Rectal smooth muscle tissue (tissue), 1 donor: ENCODE results near the gene GAL3ST1.

Experiments
- H3K27ac ChIP-seq: one replicate; pipeline ENCODE4 v1.7.0; 2013; ENCODE audit warnings: low read depth, low read length, inconsistent platforms
- H3K27me3 ChIP-seq: one replicate; pipeline ENCODE4 v1.7.0; 2013; ENCODE audit warnings: low read length; ENCODE audit not compliant: control insufficient read depth, insufficient read depth
- H3K36me3 ChIP-seq: one replicate; pipeline ENCODE4 v1.7.0; 2013; ENCODE audit warnings: low read length; ENCODE audit not compliant: control insufficient read depth, insufficient read depth
- H3K4me1 ChIP-seq: one replicate; pipeline ENCODE4 v1.7.0; 2013; ENCODE audit warnings: low read length; ENCODE audit not compliant: control insufficient read depth, insufficient read depth
- H3K4me3 ChIP-seq: one replicate; pipeline ENCODE4 v1.7.0; 2013; ENCODE audit warnings: low read length
- H3K9ac ChIP-seq: one replicate; pipeline ENCODE4 v1.7.0; 2013; ENCODE audit warnings: low read length

GAL3ST1 gene

GRCh38 chr22:30511911-30512310 is 62.6 kb downstream of the GAL3ST1 start:
- Histone ChIP-seq H3K4me1 (no peaks in the 10 kb centered on the region), H3K27me3 (no peaks in the 10 kb centered on the region), H3K27ac (no peak overlapping the region)

GRCh38 chr22:30511109-30511508 is 63.4 kb downstream of the GAL3ST1 start:
- Histone ChIP-seq H3K27ac (no peak overlapping the region), H3K9ac (no peak overlapping the region), H3K4me1 (no peaks in the 10 kb centered on the region), H3K36me3 (no peaks in the 10 kb centered on the region), H3K4me3 (no peak overlapping the region), H3K27me3 (no peaks in the 10 kb centered on the region)

More at GRCh38 chr22:30511911-30512310, 62.6 kb downstream of the GAL3ST1 start:
- H3K4me3 ChIP-seq: no peak overlapping the region
- H3K36me3 ChIP-seq: no peaks in the 10 kb centered on the region
- no peak overlapping the region for H3K9ac ChIP-seq

DNA sequence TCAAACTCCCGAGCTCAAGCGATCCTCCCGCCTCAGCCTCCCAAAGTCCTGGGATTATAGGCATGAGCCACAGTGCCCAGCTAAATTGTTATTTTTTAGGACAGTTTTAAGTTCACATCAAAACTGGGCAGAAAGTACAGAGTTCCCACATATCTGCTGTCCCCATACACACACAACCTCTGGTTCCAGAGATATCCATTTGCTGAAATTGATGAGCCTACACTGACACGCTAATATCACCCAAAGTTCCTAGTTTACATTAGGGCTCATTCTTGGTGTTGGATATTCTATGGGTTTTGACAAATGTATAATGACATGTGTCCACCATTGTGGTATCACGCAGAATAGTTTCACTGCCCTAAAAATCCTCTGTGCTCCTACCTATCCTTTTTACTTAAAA is 66.2 kb downstream of the GAL3ST1 start:
- no peak overlapping the region for H3K4me3 ChIP-seq
- no peak overlapping the region for H3K27ac ChIP-seq
- H3K27me3 ChIP-seq: peaks cover 14% of the 10 kb centered on the region
- no peaks in the 10 kb centered on the region for H3K4me1 ChIP-seq
- no peaks in the 10 kb centered on the region for H3K36me3 ChIP-seq
- H3K9ac ChIP-seq: no peak overlapping the region

GRCh38 chr22:30507670-30508069 is 66.8 kb downstream of the GAL3ST1 start:
- Histone ChIP-seq H3K4me1 (no peaks in the 10 kb centered on the region), H3K27ac (no peak overlapping the region), H3K4me3 (no peak overlapping the region), H3K27me3 (peaks cover 17% of the 10 kb centered on the region), H3K36me3 (no peaks in the 10 kb centered on the region), H3K9ac (no peak overlapping the region)

GRCh38 chr22:30506507-30506968 is 67.9 kb downstream of the GAL3ST1 start:
- no peaks in the 10 kb centered on the region for H3K36me3 ChIP-seq

More at GRCh38 chr22:30506507-30506968, 67.9 kb downstream of the GAL3ST1 start:
- no peak overlapping the region for H3K9ac ChIP-seq
- no peaks in the 10 kb centered on the region for H3K4me1 ChIP-seq
- peaks cover 17% of the 10 kb centered on the region for H3K27me3 ChIP-seq
- no peak overlapping the region for H3K27ac ChIP-seq
- H3K4me3 ChIP-seq: no peak overlapping the region
